ENCODE data around the gene SLC6A13. TPM values are rescaled to one million over a fixed set of nuclear protein-coding genes. Genes with fewer than 3 reads are reported as not detected.

SLC6A13 gene
- total and polyA plus RNA-seq, 2 experiments from 2014 or later: 3.8 to 5.9 TPM

DNA sequence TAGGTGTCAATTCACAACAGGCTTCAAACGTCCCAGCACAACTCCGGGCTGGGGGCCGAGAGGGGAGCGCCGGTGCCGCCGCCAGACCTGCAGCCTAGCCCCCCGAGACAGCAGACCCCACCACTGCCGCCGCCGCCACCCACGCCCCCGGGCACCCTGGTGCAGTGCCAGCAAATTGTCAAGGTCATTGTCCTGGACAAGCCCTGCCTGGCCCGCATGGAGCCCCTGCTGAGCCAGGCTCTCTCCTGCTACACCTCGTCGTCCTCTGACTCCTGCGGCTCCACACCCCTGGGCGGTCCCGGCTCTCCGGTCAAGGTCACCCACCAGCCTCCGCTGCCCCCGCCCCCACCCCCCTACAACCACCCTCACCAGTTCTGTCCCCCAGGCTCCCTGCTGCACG is 88.0 kb downstream of the SLC6A13 start:
- no peaks in the 10 kb centered on the region for H3K79me2 ChIP-seq
- TF ChIP-seq, protein P1, sequence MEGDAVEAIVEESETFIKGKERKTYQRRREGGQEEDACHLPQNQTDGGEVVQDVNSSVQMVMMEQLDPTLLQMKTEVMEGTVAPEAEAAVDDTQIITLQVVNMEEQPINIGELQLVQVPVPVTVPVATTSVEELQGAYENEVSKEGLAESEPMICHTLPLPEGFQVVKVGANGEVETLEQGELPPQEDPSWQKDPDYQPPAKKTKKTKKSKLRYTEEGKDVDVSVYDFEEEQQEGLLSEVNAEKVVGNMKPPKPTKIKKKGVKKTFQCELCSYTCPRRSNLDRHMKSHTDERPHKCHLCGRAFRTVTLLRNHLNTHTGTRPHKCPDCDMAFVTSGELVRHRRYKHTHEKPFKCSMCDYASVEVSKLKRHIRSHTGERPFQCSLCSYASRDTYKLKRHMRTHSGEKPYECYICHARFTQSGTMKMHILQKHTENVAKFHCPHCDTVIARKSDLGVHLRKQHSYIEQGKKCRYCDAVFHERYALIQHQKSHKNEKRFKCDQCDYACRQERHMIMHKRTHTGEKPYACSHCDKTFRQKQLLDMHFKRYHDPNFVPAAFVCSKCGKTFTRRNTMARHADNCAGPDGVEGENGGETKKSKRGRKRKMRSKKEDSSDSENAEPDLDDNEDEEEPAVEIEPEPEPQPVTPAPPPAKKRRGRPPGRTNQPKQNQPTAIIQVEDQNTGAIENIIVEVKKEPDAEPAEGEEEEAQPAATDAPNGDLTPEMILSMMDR (IDR thresholded peaks at IDR 0.05; ENCODE audit: poor library complexity): no peak
- TF ChIP-seq EZH2phosphoT487 (IDR thresholded peaks at IDR 0.05; ENCODE audit: low read depth, severe bottlenecking, unreplicated experiment): no peak
- no peak for TF ChIP-seq EZH2 (IDR thresholded peaks at IDR 0.05; ENCODE audit: borderline replicate concordance)
- H3K9me2 ChIP-seq (replicated peaks; ENCODE audit: insufficient read depth): no peaks in the 10 kb centered on the region
- no peak overlapping the region for H3K4me2 ChIP-seq
- no peak for DNase-seq (ENCODE audit: low spot score)
- no peaks in the 10 kb centered on the region for H3K27me3 ChIP-seq
- H2AFZ ChIP-seq: no peak overlapping the region
- H3K36me3 ChIP-seq (replicated peaks; ENCODE audit: insufficient read depth, low read depth): no peaks in the 10 kb centered on the region
- H3K4me3 ChIP-seq: no peak overlapping the region
- no peaks in the 10 kb centered on the region for H3K9me3 ChIP-seq (ENCODE audit: low read depth)
- no peaks in the 10 kb centered on the region for H4K20me1 ChIP-seq (ENCODE audit: insufficient read depth, poor library complexity, severe bottlenecking)
- no peak overlapping the region for H3K27ac ChIP-seq
- H3K4me1 ChIP-seq (ENCODE audit: insufficient read depth): peaks cover 5% of the 10 kb centered on the region
- 89% methylated on average over 12 of the region's 23 CpGs for WGBS (ENCODE audit: low lambda C conversion rate, missing lambda C conversion rate)

DNA sequence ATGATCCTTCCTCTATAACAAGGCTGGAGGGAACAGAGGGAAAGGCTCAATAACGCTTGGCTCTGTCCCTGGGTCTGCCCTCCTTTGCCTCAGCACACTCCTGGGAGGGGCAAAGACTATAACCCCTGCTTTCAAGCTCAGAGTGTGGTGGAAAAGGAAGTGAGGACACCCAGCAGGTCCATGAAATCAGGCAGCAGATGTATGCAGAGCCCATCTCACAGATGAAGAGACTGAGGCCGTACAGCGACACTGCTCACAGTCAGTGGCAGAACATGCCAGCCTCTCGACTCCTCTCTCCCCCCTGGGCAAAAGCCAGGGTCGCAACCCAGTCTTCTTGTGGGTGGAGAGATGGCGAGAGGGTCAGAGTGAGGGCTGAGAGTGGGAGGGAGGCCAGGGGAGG is 88.5 kb downstream of the SLC6A13 start:
- Histone ChIP-seq H4K20me1 (ENCODE audit: insufficient read depth, poor library complexity, severe bottlenecking) (no peaks in the 10 kb centered on the region), H3K9me2 (replicated peaks; ENCODE audit: insufficient read depth) (no peaks in the 10 kb centered on the region), H3K79me2 (no peaks in the 10 kb centered on the region), H3K4me2 (no peak overlapping the region), H2AFZ (no peak overlapping the region), H3K36me3 (replicated peaks; ENCODE audit: insufficient read depth, low read depth) (no peaks in the 10 kb centered on the region), H3K4me3 (no peak overlapping the region), H3K27me3 (no peaks in the 10 kb centered on the region), H3K4me1 (ENCODE audit: insufficient read depth) (peaks cover 10% of the 10 kb centered on the region), H3K9me3 (ENCODE audit: low read depth) (no peaks in the 10 kb centered on the region), H3K27ac (no peak overlapping the region)
- WGBS (ENCODE audit: low lambda C conversion rate, missing lambda C conversion rate): 85% methylated on average over 6 of the region's 6 CpGs
- DNase-seq (ENCODE audit: low spot score): no peak
- TF ChIP-seq EZH2 (IDR thresholded peaks at IDR 0.05; ENCODE audit: borderline replicate concordance) (no peak), EZH2phosphoT487 (IDR thresholded peaks at IDR 0.05; ENCODE audit: low read depth, severe bottlenecking, unreplicated experiment) (no peak)
- TF ChIP-seq, protein P1 (IDR thresholded peaks at IDR 0.05; ENCODE audit: poor library complexity): no peak

DNA sequence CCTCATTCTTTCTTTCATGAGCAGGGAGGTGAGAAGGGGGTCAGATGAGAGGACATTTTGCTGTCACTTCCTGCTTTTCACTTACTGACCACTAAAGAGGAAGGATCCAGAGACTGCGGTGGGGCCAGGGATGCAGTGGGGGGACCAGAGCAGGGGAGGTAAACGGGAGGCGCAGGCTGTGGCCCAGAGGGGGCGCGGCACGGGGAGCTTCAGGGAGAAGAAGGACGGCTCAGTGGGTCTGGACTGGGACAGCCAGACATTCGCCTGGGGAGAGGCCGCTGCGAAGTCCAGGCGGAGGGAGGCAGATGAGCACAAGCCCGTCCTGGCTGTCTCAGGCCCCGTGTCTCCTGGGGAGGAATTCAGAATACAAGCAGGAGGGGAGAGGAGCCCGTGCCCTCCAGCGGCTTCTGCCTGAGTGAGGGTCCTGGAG is 89.9 kb downstream of the SLC6A13 start:
- Histone ChIP-seq H3K79me2 (no peaks in the 10 kb centered on the region), H2AFZ (no peak overlapping the region), H3K36me3 (replicated peaks; ENCODE audit: insufficient read depth, low read depth) (no peaks in the 10 kb centered on the region), H4K20me1 (ENCODE audit: insufficient read depth, poor library complexity, severe bottlenecking) (no peaks in the 10 kb centered on the region), H3K27ac (no peak overlapping the region), H3K4me3 (no peak overlapping the region), H3K9me3 (ENCODE audit: low read depth) (no peaks in the 10 kb centered on the region), H3K4me2 (no peak overlapping the region), H3K9me2 (replicated peaks; ENCODE audit: insufficient read depth) (no peaks in the 10 kb centered on the region), H3K4me1 (ENCODE audit: insufficient read depth) (peaks cover 24% of the 10 kb centered on the region), H3K27me3 (no peaks in the 10 kb centered on the region)
- TF ChIP-seq EZH2 (IDR thresholded peaks at IDR 0.05; ENCODE audit: borderline replicate concordance) (no peak), EZH2phosphoT487 (IDR thresholded peaks at IDR 0.05; ENCODE audit: low read depth, severe bottlenecking, unreplicated experiment) (no peak)
- TF ChIP-seq, protein P1 (IDR thresholded peaks at IDR 0.05; ENCODE audit: poor library complexity): no peak
- DNase-seq (ENCODE audit: low spot score): no peak
- 89% methylated on average over 8 of the region's 15 CpGs for WGBS (ENCODE audit: low lambda C conversion rate, missing lambda C conversion rate)
